CD4-positive, alpha-beta memory T cell (primary cell): ENCODE results near the gene ZNF22. TPM values are rescaled to one million over a fixed set of nuclear protein-coding genes. Genes with fewer than 3 reads are reported as not detected.

Experiments used
- CTCF ChIA-PET: fragments of 350-600 bp; sonication (Branson Sonifier 250); formaldehyde crosslinking; loops from one replicate; lab custom pipeline; 2021; ENCODE audit warnings: inconsistent platforms; ENCODE audit not compliant: partially characterized antibody; lab: Charles Lee
- POLR2A ChIA-PET: fragments of 350-600 bp; sonication (Branson Sonifier 250); formaldehyde crosslinking; loops from one replicate; lab custom pipeline; 2021; ENCODE audit not compliant: partially characterized antibody; lab: Charles Lee
- DNase-seq, 5 donors: peaks; one replicate each; pipeline versions ENCODE4 v3.0.0 to v3.0.0-alpha.2; 2020 to 2022; ENCODE audit warnings: mixed read lengths in 1 of 5
- H3K27ac ChIP-seq: one replicate; pipeline ENCODE4 v1.7.0; 2013; ENCODE audit warnings: low read depth, low read length
- H3K27me3 ChIP-seq: 2 replicates; pipeline ENCODE4 v1.7.0; 2013; ENCODE audit warnings: mild to moderate bottlenecking, low read length, moderate library complexity; ENCODE audit not compliant: insufficient read depth
- H3K36me3 ChIP-seq: 2 replicates; pipeline ENCODE4 v1.7.0; 2013; ENCODE audit warnings: mild to moderate bottlenecking, low read length, moderate library complexity; ENCODE audit not compliant: insufficient read depth
- H3K4me1 ChIP-seq: 2 replicates; pipeline ENCODE4 v1.7.0; 2013; ENCODE audit warnings: mild to moderate bottlenecking, low read length, moderate library complexity; ENCODE audit not compliant: insufficient read depth
- H3K4me3 ChIP-seq, 2 donors: one replicate each; pipeline ENCODE4 v1.7.0; 2013; ENCODE audit warnings: low read length in 2 of 2, mild to moderate bottlenecking in 1 of 2
- H3K9me3 ChIP-seq, 2 donors: one replicate each; pipeline ENCODE4 v1.7.0; 2013; ENCODE audit warnings: low read length in 2 of 2, control low read depth in 1 of 2; ENCODE audit not compliant: control insufficient read depth in 1 of 2
- H3K27ac Mint-ChIP-seq, 7 donors: one replicate each; pipeline ENCODE4 v1.8.0; 2020 to 2021; ENCODE audit warnings: mixed read lengths in 7 of 7, mild to moderate bottlenecking in 6 of 7, inconsistent platforms in 3 of 7, moderate library complexity in 3 of 7
- H3K27me3 Mint-ChIP-seq, 2 donors: one replicate each; pipeline ENCODE4 v1.8.0; 2020 to 2021; ENCODE audit warnings: mixed read lengths in 2 of 2
- H3K36me3 Mint-ChIP-seq, 2 donors: one replicate each; pipeline ENCODE4 v1.8.0; 2020 to 2021; ENCODE audit warnings: mixed read lengths in 2 of 2, inconsistent platforms in 1 of 2, mild to moderate bottlenecking in 1 of 2
- H3K4me1 Mint-ChIP-seq, 4 donors: one replicate each; pipeline ENCODE4 v1.8.0; 2020 to 2021; ENCODE audit warnings: mixed read lengths in 4 of 4, mild to moderate bottlenecking in 1 of 4
- H3K4me3 Mint-ChIP-seq, 8 donors: one replicate each; pipeline ENCODE4 v1.8.0; 2020 to 2021; ENCODE audit warnings: mixed read lengths in 8 of 8, mild to moderate bottlenecking in 7 of 8, moderate library complexity in 6 of 8, inconsistent platforms in 3 of 8
- H3K9me3 Mint-ChIP-seq, 8 donors: one replicate each; pipeline ENCODE4 v1.8.0; 2020 to 2021; ENCODE audit warnings: mixed read lengths in 8 of 8, mild to moderate bottlenecking in 5 of 8, inconsistent platforms in 3 of 8, moderate library complexity in 1 of 8
- intact Hi-C: fragments of 100-400 bp; cut with micrococcal nuclease; formaldehyde crosslinking; loops from one replicate; pipeline ENCODE4 v1.15.1; 2023
- polyA plus RNA-seq, 2 donors: library from polyadenylated mRNA; unstranded; fragments of 300-500 nt; fragmentation: Illumina TruSeq; gene quantifications; one replicate each; pipeline ENCODE4 v1.2.3, GENCODE V29; 2021
- total RNA-seq, 2 experiments: library from RNA; stranded (reverse); gene quantifications; one replicate each; pipeline ENCODE4 v1.2.3, GENCODE V29; 2021

The ZNF22 gene
- total RNA-seq (10 to 100 TPM; 26.9 to 27.1 TPM), polyA plus RNA-seq (10 to 100 TPM; 34.5 to 40.6 TPM)

DNA sequence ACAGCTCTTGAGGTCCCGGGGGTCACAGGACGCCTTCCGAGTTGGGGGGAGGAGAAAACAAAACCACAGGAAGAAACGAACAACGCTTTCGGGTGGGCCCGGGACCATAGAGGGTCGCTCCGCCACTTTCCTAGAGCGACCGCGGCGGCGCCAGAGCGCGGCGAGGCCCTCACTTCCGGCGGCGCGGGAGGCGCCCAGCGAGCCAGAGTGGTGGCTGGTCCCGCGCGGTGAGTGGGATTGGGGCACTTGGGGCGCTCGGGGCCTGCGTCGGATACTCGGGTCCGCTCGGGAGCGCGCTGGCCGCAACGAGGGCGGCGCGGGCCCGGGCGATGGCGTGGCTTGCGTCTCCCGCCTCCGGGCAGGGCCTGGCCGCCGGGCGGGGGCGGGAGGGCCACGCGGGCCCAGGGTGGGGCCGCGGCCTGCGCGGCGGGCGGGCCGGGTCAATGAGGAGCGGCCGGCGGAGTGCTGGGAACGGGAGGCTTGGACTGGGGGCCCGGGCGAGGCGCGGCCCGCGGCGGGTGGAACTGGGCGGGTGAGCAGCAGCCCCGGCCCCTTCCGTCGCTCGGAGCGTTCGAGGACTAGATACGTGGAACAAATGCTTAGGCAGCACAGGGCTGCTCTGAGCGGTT is at the start of gene ZNF22:
Gene ZNF22, plus strand, starts transcription at position 172 of the 629 bp plus-strand sequence. CDS start 2,446 bp downstream, outside the sequence.
- Mint-ChIP-seq H3K27ac (peak within 1 kb of the TSS; percentile 75 to 95 (median 90)), H3K4me1 (peaks cover 20 to 48% (median 34%) of the 10 kb centered on the region in 4 donors), H3K4me3 (peak within 1 kb of the TSS; percentile 89 to 96 (median 94)), H3K36me3 (peaks cover 26 to 34% of the 10 kb centered on the region in 2 donors), H3K27me3 (no peaks in the 10 kb centered on the region), H3K9me3 (peaks cover 0 to 12% (median 6%) of the 10 kb centered on the region in 8 donors)
- Histone ChIP-seq H3K9me3 (no peaks in the 10 kb centered on the region), H3K27ac (peak within 1 kb of the TSS; percentile 58), H3K36me3 (no peaks in the 10 kb centered on the region), H3K4me1 (peaks cover 21% of the 10 kb centered on the region), H3K27me3 (no peaks in the 10 kb centered on the region), H3K4me3 (peak within 1 kb of the TSS in 1 of 2 donors; percentile 61)
- peak; percentile 59 to 68 (median 64) for DNase-seq
- CTCF ChIA-PET = interaction anchor here (1.2 to 2.2 kb wide), 2 partner anchors 8 to 25 kb away, joined by 3 to 5 read pairs; no protein-coding TSS in a partner anchor
- POLR2A ChIA-PET = interaction anchor here (0.9 to 1.0 kb wide), 2 partner anchors 39 to 42 kb away, joined by 4 read pairs; partner anchors contain the start of gene RASSF4
- intact Hi-C loops = loop anchor here (1.0 to 10.0 kb wide), 2 partner anchors 42 to 234 kb away; partner anchors contain the start of gene RASSF4

DNA sequence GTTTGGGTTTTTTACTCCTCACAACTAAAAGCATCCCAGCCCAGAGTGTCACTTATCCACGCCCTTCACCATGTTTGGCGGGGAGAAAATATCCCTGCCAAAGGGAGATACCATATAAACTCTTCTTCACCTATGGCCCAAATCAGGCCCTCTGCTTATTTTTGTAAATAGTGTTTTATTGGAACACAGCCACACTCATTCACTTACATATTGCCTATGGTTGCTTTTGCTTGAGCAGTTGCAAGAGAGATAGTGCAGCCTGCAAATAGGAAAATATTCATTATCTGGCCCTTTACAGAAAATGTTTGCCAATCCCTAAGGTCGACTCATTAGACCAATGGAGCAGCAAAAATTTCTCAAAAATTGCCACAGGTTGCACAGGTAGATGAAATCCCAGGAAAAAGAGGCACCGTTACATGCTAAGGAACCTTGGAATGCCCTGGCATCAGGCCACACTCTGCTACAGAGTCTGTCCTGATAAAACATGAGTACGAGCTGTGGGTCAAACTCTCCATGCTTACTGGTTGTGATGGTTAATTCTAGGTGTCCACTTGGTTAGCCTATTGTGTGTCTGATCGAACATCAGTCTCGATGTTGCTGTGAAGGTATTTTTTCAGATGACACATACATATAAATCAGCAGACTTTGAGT is 49.0 kb upstream of the ZNF22 start:
- Histone ChIP-seq H3K4me1 (no peaks in the 10 kb centered on the region), H3K36me3 (no peaks in the 10 kb centered on the region), H3K9me3 (no peaks in the 10 kb centered on the region), H3K27me3 (no peaks in the 10 kb centered on the region), H3K27ac (no peak overlapping the region), H3K4me3 (no peak overlapping the region)
- Mint-ChIP-seq H3K27me3 (no peaks in the 10 kb centered on the region), H3K9me3 (no peaks in the 10 kb centered on the region), H3K4me3 (no peak overlapping the region), H3K4me1 (peaks cover 0 to 7% (median 2%) of the 10 kb centered on the region in 4 donors), H3K27ac (no peak overlapping the region), H3K36me3 (peaks cover 4 to 19% of the 10 kb centered on the region in 2 donors)
- ChIA-PET CTCF (interaction anchor here (4.6 kb wide), 1 partner anchor 19 kb away, joined by 23 read pairs; no protein-coding TSS in a partner anchor), POLR2A (no interaction called here)
- intact Hi-C loops = loop anchor here (10.0 kb wide), 1 partner anchor 77 kb away; no protein-coding TSS in a partner anchor
- DNase-seq = no peak

DNA sequence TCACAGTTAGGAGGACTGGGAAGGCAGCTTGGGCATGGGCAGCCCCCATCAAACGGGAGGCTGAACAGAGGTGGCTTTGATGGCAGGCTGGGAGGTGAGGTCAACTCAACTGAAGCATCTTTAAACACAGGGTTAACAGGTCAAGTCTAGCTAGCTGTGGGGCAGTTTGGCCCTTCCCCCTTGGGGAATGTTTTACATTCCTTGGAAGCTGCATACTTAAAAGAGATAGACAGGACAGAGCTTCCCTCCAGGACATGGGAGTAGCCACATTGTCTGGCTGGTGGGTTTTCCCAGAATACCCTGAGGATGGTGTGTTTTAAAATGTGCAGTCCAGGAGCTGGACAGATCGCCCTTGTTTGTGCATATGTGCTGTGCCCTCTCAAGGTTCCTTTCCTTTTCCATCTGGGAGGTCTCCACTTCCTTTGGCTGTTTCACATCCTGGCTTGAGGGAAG is 47.9 kb upstream of the ZNF22 start:
- Histone ChIP-seq H3K4me3 (no peak overlapping the region), H3K36me3 (no peaks in the 10 kb centered on the region), H3K9me3 (no peaks in the 10 kb centered on the region), H3K4me1 (peaks cover 4% of the 10 kb centered on the region), H3K27me3 (no peaks in the 10 kb centered on the region), H3K27ac (no peak overlapping the region)
- Mint-ChIP-seq H3K4me1 (peaks cover 1 to 7% (median 5%) of the 10 kb centered on the region in 4 donors), H3K9me3 (no peaks in the 10 kb centered on the region), H3K36me3 (peaks cover 7 to 19% of the 10 kb centered on the region in 2 donors), H3K4me3 (no peak overlapping the region), H3K27me3 (no peaks in the 10 kb centered on the region), H3K27ac (peak overlapping the region in 1 of 7 donors; percentile 46)
- ChIA-PET CTCF (interaction anchor here (0.7 to 4.6 kb wide), 2 partner anchors 20 to 1081 kb away, joined by 3 to 23 read pairs; no protein-coding TSS in a partner anchor), POLR2A (no interaction called here)
- DNase-seq = no peak
- intact Hi-C loops = loop anchor here (10.0 kb wide), 1 partner anchor 78 kb away; no protein-coding TSS in a partner anchor

DNA sequence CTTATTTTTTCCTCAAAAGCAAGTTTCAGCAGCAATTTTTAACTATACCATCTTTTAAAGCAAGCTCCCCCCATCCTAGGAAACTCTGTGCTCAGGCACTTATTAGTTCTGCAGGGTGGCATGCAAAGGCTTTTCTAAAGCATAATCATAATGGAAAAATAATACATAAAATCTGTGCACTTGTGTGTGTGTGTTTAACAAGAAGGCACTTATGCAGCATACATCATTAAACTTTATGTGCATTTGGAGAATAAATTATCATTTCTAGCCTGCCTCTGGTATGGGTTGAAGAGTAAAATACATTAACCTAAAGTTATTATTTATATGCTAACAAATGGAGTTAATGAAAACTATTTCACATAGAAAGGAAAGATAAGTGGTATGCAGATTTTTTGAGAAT is 46.7 kb upstream of the ZNF22 start:
- no peaks in the 10 kb centered on the region for H3K9me3 ChIP-seq
- H3K27me3 ChIP-seq = no peaks in the 10 kb centered on the region
- H3K4me1 Mint-ChIP-seq = peaks cover 8 to 18% (median 14%) of the 10 kb centered on the region in 4 donors
- H3K27ac ChIP-seq = no peak overlapping the region
- no peaks in the 10 kb centered on the region for H3K27me3 Mint-ChIP-seq
- H3K4me1 ChIP-seq = peaks cover 16% of the 10 kb centered on the region
- no peak overlapping the region for H3K4me3 ChIP-seq
- no peaks in the 10 kb centered on the region for H3K36me3 ChIP-seq
- intact Hi-C loops = loop anchor here (10.0 kb wide), 1 partner anchor 79 kb away; no protein-coding TSS in a partner anchor
- no peak overlapping the region for H3K27ac Mint-ChIP-seq
- H3K9me3 Mint-ChIP-seq = no peaks in the 10 kb centered on the region
- no peak for DNase-seq
- ChIA-PET POLR2A (interaction anchor here (0.7 kb wide), 1 partner anchor 255 kb away, joined by 3 read pairs; no protein-coding TSS in a partner anchor), CTCF (interaction anchor here (4.6 kb wide), 1 partner anchor 21 kb away, joined by 23 read pairs; no protein-coding TSS in a partner anchor)
- peaks cover 9 to 19% of the 10 kb centered on the region in 2 donors for H3K36me3 Mint-ChIP-seq
- no peak overlapping the region for H3K4me3 Mint-ChIP-seq

DNA sequence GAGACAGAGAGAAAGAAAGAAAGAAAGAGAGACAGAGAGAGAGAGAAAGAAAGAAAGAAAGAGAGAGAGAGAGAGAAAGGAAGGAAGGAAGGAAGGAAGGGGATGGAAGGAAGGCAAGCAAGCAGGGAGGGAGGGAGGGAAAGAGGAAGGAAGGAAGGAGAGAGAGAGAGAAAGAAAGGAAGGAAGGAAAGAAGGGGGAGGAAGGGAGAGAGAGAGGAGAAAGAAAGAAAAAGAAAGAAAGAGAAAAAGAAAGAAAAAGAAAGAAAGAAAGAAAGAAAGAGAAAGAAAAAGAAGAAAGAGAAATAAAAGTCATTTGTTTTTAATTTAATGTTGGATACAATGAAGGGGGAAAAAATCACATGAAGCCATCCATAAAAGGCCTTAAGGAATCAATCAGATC is 45.8 kb upstream of the ZNF22 start:
- intact Hi-C loops = loop anchor here (10.0 kb wide), 1 partner anchor 80 kb away; no protein-coding TSS in a partner anchor
- peaks cover 12 to 19% of the 10 kb centered on the region in 2 donors for H3K36me3 Mint-ChIP-seq
- Histone ChIP-seq H3K36me3 (no peaks in the 10 kb centered on the region), H3K27me3 (no peaks in the 10 kb centered on the region), H3K9me3 (no peaks in the 10 kb centered on the region), H3K4me3 (no peak overlapping the region), H3K4me1 (peaks cover 20% of the 10 kb centered on the region), H3K27ac (no peak overlapping the region)
- ChIA-PET POLR2A (interaction anchor here (0.7 kb wide), 1 partner anchor 254 kb away, joined by 3 read pairs; no protein-coding TSS in a partner anchor), CTCF (no interaction called here)
- H3K4me3 Mint-ChIP-seq = no peak overlapping the region
- no peak for DNase-seq
- H3K27me3 Mint-ChIP-seq = no peaks in the 10 kb centered on the region
- H3K4me1 Mint-ChIP-seq = peaks cover 9 to 23% (median 15%) of the 10 kb centered on the region in 4 donors
- no peaks in the 10 kb centered on the region for H3K9me3 Mint-ChIP-seq
- H3K27ac Mint-ChIP-seq = peak overlapping the region in 2 of 7 donors; percentile 44 to 59

DNA sequence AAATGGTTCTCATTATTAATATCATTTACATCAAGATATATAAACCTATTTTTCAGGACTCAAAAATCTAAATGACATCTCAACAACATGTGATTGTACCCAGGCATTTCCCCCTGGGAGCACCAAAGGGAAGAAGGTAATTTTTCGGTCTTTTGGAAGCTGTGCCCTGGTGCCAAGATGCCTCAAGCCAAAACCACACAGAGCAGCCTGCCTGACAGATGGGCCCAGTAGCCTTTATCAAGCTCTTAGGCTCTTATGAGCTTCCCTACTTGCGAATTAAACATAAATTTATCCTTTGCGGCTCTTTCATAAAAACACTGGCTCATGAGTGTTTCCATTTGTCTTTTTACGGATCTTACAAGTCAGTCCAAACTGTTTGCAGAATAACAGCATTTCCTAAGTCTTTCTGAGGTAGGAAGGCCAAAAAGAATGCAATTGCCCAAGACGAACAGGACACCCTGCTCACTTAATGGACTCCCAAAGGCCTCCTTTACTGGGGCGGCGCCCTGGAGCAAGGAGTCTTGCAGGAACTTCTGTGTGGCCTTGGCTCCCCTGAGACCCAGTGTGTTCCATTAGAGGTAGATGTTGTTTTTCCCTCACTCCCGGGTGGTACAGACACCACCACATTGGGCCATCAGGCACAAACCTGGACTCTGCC is 45.2 kb upstream of the ZNF22 start:
- no peak for DNase-seq
- POLR2A ChIA-PET = no interaction called here
- Histone ChIP-seq H3K27ac (no peak overlapping the region), H3K27me3 (no peaks in the 10 kb centered on the region), H3K4me3 (no peak overlapping the region), H3K4me1 (peaks cover 26% of the 10 kb centered on the region), H3K9me3 (no peaks in the 10 kb centered on the region), H3K36me3 (no peaks in the 10 kb centered on the region)
- H3K4me1 Mint-ChIP-seq = peaks cover 9 to 27% (median 20%) of the 10 kb centered on the region in 4 donors
- H3K27me3 Mint-ChIP-seq = no peaks in the 10 kb centered on the region
- H3K4me3 Mint-ChIP-seq = peak overlapping the region in 1 of 8 donors; percentile 7
- H3K9me3 Mint-ChIP-seq = no peaks in the 10 kb centered on the region
- intact Hi-C loops = loop anchor here (10.0 kb wide), 1 partner anchor 81 kb away; no protein-coding TSS in a partner anchor
- no peak overlapping the region for H3K27ac Mint-ChIP-seq
- H3K36me3 Mint-ChIP-seq = peaks cover 12 to 19% of the 10 kb centered on the region in 2 donors
- CTCF ChIA-PET = no interaction called here
